HG03108 (cell line): ENCODE data around the gene MCAM.

Experiments used
- ATAC-seq: cut with Tn5 transposase; IDR thresholded peaks from one replicate; pipeline ENCODE4 v1.9.1; 2021; ENCODE audit warnings: moderate library complexity; ENCODE audit not compliant: unreplicated experiment

The MCAM gene

DNA sequence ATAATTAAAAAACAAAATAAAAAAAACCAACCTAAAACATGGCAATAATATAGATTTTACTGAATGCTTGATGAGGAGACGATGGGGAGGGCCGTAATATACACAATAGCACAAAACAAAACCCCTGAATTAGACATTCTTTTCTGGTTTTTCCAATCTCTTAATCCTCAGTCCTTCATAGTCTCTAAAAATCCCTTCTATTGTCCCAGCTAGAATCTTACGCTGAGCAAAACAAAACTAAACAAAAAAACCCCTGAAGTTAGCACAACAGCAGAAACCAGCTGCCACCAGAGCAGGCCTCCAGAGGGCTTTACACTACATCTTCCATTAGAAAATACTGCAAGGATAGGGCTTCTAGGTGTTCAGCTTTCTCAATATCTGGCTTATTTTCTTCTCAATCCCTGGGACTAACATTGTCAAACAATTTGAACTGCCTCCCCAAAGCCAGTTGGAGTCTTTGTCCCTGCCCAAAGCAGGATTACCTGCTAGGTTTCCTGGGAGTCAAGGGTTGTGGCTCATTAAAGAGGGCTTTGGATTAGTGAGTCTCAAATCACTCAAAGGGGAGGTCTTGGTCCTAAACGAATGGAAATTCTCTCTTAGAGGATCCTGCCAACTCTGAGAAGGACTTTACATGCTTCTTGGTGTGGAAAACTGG, 15.3 kb upstream of the MCAM start:
- ATAC-seq, result no peak

DNA sequence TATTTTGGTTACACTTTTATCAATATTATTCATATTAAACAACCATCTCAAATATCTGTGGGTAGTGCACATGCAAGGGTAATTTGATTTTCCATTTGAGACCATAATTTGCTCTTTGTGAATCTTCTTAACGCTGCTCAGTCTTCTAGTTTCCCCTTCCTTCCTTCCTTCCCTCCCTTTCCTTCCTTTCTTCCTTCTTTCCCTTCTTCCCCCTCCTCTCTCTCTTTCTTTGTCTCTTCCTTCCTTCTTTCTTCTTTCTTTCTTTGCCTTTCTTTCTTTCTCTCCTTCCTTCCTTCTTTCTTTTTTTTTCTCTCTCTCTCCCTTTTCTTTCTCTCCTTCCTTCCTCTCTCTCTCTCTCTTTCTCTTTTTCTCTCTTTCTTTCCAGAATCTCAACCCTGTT, 13.3 kb upstream of the MCAM start:
- no peak for ATAC-seq

DNA sequence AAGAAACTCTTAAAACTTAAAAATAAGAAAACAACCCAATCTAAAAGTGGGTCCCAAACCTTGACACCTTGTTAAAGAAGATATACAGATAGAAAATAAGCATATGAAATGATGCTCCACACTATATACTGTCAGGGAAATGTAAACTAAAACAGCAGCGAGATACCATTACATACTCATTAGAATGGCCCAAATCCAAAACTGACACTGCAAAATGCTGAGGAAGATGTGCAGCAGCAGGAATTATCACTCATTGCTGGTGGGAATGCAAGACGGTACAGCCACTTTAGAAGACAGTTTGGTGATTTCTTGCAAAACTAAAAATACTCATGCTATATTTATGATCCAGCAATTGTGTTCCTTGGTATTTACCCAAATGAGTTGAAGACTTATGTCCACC, 12.4 kb upstream of the MCAM start:
- ATAC-seq, result no peak

DNA sequence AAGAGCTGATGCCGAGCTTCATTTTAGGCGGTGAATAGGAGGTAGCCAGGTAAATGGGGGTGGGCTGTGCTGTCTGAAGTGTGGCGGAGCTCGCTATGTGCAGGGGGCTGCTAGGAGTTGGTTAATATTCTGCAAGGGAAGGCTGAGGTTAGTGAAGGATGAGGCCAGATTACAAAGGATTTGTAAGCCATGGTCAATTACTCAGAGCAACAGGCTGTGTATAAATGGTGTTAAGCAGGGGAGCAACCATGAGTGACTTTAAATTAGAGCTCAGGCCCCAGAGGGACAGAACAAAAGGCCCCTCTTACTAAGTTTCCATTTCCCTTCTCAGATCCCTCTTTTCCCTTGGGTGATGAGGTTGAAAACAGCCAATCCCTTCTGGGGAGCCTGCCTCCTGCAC, 7.3 kb upstream of the MCAM start:
- ATAC-seq, result no peak

DNA sequence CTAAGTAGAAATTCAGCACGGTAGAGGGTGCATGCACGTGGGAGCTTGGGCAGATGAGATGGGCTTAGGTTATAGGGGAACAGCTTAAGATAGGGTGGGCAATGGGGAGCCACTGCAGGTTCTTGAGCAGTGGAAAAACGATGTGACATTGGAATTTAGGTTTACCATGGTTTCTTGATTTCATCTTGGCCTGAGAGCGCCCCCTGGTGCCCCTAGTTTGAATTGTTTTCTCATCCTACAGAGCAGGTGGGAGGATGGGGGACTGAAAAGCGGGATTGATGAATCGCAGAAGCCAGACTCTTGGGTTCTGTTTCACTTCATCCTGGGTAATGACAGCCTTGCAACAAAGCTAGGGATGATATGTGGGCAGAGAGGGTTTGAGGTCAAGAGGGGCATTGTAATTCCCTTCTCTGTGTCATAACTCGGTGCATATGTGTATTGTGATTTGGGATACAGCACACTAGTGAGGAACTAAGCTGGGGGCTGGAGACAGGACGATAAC, 6.7 kb upstream of the MCAM start:
- no peak for ATAC-seq

DNA sequence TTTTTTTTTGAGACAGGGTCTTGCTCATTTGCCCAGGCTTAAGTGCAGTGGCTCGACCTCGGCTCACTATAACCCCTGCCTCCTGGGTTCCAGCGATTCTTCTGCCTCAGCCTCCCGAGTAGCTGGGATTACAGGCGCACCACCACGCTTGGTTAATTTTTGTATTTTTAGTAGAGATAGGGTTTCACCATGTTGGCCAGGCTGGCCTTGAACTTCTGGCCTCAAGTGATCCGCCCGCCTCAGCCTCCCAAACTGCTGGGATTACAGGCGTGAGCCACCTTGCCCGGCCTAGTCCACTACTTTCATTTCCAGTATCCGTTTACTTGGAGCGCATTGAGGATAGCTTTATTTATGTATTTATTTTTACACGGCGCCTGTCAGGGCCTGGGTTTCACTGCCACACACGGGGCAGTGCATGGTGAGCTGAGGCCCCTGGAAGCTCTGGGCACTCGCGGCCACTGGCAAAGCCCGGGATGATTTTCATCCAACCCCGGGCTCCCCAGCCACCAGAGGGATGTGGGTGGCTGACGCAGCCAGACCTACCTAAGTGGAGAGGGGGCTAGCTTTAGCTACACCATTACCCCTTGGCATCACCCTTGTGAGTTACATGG, 6.1 kb upstream of the MCAM start:
- no peak for ATAC-seq

DNA sequence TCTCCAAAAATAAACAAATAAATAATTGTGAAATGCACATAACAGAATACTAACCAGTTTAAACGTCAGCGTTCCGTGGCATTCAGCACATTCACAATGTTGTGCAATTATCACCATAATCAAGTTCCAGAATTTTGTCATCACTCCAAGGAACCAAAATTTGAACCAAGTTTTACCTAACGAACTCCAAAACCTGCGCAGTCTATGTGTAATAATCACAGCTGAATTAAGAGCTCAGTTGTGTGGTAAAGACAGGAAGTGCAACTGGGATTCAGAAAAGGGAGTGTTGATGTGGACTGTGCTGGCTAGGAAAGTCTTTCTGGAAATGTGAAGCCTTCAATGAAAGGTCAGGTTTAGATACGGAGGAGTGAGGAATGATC, 5.4 kb upstream of the MCAM start:
- no peak for ATAC-seq

DNA sequence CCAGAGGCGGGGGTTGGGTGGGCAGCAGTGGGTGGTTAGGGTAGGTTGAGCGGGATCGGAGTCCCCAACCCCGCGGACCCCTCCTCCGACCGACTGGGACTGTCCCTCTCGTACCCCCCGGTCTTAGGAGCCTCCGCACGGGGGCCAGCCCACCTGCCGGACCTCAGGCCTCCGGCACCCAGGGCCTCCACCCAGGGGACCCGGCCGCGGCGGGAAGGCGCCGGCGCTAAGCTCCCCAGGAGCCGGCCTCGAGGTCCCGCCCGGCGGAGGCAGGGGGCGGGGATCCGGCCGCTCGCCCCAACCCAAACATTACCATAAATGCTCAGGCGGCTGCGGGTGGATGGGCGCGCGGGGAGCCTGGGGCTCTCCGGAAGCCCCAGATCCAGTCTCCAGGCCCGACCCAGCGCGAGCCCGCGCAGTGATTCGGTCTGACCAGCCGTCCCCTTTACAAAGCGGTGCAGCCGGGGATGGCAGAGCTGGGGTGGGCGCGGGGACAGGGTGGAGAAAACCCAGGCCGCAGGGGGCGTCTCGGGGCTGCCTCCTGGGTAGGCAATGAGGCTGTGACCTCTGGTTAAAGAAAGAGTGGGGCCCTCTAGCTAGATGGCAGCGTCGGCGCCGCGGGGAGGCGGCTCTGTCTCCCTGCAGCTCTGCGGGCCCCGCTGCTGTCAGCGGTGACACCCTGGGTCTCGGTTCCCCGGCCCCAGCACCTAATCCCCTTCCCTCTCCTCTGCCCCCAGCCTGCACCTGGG, 4.0 kb upstream of the MCAM start:
- ATAC-seq, result peak; percentile 31

DNA sequence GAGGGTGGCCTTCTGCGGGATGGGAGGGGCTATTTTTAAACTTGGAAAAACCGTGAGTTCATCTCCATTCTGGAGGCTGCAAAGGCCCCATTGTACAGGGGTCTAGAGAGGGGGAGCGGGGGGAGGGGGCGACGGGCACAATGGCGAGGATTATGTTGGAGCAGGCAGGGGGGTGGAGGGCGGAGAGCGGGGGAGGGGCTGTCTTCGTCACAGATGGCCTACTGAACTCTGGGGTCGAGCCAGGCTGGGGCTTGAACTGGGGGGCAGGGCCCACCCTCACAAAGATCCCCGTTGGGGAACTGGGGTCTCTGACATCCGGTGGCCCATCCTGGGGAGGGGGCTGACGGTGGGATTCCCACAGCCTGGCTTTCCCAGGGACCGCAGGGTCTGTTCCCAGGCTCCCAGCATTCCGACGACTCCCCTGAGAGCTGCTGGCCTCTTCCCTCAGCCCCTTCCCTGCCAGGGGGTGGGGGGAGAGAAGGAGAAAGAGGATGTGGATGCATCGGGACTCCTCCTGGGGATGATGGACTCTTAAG, 3.4 kb upstream of the MCAM start:
- no peak for ATAC-seq

DNA sequence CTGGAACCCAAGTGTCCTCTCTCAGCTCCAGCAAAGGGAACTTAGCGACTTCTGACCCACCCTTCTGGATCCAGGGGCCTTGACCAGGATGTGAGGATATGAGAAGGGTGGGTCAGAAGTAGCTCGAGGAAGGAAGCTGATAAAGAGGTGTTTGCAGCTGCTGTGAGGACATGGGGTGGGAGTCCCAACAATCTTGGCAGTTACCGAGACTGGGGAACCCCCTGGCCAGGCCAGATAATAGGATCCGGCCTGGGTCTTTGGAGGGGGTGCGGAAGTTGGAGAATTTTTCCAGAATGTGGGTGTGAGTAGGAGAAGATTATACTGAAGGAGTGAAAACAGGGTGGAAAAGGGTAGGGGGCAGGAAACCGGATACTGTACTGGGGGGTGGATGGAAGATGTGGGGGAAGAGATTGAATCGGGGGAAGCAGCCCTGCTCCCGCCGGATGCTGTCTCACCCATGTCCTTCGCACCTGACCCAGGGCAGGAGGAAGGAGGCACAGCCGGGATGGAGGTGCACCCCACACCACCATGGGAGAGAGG, 2.8 kb upstream of the MCAM start:
- ATAC-seq, result no peak

DNA sequence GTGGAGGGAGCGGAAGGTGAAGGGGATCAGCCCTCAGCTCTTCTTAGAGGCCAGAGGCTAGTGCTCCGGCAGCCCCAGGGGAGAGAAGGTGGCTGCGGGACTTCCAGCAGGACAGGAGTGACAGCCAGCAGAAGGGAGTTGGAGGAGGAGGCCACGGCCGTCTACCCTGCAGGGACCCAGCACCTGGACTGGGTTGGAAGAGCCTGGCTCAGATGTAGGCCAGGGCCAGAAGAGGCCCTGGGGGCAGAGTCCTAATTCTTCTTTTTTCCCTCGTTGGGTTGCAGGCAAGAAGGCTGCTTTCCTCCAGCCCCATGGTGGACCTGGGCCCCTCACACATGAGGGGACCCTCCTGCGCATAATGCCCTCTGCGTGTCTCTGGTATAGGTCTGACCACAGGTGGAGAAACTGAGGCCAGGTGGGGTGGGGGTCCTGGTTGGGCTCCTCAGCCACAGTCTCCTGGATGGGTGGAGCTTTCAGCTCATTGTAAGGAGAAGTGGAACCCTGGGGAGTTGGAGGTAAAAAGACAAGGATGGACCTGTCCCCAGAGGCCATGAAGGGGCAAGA, 2.3 kb upstream of the MCAM start:
- no peak for ATAC-seq

DNA sequence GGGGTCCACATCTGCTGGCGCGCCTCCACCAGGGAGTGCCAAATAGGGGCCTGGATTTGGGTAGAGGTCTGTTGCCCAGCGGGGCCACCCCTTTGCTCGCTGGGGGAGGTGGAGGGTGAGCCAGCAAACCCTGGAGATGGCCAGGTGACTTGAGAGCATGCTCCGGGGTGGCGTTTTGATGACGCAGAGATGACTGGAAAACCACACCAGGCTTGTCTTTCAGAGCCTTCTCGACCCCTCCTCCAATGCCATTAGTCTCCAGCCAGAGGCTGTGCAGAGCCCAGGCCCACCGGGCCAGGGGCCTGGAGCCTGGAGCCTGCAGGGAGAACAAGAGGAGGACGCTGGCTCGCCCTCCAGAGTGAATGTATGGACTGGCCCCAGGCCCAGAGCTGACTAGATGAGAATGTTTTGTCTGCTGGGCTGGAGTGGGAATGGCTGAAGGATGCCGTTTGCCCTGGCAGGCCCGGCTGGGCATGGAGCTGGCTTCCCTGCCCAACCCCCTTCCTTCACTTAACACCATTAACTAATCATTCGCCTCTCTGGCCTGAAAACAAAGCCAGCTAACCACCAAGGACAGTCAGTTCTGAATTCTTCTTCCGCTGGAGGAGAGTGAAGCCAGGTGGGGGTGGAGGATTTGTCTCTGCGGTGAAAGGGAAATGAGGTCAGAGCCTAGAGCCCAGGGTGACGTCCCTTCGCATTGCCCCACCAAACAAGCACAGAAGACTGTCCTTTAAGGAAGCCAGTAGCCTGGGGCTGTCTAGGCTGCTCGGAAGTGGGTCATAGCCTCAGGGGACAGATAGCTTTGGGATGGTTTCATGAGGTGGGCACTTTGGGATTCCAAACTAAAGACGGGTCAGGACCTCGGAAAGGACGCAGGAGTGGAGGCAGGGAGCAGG, 1.6 kb upstream of the MCAM start:
- ATAC-seq, result no peak

DNA sequence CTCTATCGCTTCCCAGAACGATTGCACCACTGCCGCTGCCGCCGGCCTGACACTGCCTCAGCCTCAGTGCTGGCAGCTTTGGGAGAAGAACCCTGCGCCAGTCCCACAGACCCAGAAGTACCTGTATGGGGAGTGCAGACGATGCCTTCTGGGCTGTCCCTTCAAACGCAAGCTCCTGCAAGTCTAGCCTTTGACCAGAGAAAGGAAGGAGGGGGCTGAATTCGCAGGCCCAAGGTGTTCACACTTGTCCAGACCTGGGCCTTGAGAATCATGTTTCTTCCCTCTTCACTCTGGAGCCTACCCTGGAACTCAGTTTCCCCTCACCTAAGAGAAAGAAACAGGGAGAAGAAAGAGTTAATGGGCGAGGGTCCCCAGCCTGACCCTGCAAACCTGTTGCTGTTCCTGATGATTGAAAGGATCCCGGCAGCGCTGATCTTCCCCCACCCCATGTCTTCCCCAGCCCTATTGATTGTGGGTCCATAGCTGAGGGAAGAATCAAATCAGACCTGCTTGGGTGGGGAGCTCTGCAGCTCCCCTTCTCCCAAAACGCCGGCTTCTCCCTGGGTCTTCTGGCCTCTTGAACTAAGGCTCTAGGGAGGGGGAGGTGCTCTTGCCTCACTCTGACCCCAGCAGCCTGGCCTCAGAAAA, 786 bp upstream of the MCAM start:
- ATAC-seq, result no peak

DNA sequence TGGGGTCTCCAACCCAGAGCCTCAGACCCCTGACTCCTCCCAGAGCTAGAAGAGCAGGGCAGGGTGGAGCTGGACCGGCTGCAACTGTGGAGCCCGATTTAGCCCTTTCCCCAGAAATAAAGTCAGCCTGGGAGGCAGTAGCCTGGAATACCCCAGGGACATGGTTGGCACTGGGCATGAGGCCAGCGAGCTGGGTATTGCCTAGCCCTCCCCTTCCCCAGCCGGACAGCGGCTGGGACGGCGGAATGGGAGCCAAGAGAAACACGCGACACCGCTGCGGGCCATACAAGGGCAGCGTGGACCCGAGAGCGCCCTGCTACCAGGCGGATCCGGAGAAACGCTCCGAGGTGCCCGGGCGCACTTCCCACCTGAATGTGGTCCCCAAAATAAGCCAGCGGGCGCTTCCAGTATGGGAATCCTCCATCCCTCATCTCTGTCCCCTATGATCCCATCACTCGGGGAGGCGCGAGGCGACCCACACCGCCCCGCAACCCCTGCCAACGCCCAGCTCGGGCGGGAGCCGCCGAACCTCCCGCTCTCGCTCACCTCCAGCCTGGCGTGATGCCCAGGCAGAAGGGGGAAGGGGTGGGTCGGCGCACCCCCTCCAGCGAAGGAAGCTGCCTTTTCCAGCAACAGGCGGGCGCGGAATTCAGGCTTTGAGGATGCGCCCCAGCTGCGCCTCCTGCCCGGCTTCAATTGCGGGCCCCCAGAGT, 758 bp downstream of the MCAM start:
- ATAC-seq, result no peak

DNA sequence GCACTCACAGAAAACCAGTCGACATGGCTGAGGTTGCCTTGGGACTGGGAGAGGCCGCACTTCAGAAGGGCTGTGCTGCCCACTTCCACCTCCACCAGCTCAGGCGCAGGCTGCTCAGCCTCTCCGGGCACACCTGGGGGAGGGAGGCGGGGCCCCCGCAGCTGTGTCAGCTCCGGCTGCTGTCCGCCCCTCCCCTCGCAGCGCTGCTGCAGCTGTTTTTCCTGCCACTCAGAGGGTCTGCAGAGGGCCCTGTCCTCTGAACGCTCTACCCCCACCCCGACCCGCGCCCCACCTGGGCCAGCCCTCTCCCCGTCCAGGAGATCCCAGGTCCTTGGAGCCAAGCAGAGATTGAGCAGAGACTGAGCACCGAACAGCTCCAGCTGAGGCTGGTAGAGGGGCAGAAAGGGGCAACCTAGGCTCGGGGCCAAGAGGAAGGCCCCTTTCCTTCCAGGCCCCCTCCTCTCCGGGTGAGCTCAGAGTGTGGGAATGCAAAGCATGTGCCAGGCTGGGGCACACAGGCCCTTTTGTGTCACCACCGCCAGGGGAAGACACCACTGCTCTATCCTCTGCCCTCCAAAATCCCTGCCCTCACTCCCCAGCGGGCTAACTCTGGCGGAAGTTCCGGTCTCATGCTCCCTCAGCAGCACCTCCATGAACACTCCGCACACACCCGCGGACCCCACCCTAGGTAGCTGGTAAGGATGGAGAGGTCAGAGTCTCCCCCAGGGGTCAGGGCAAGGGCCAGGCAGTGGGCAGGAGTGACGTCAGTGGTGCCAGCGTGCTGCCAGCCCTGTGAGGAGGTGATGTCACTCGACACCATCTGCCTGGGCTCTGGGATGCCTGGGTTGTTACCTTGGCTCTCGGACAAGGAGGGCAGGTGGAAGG, 1.6 kb downstream of the MCAM start:
- ATAC-seq, result no peak

DNA sequence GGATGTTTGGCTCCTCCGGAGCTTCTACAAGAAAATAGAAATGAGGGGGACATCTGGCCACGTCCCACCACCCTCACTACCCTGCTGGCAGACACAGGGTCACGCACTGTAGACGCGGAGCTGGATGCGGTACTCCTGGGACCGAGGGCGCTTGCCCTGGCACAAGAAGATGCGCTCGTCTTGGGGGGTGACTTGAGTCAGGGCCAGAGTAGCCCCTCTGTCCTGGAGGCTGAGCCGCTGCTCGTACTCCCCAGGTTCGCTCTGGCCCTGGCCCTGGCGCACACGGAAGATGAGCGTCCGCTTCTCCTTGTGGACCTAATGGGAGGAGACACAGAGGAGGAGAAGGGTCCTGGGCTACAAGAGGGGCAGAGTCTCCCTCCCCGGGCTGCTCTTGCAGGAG, 2.2 kb downstream of the MCAM start:
- no peak for ATAC-seq

DNA sequence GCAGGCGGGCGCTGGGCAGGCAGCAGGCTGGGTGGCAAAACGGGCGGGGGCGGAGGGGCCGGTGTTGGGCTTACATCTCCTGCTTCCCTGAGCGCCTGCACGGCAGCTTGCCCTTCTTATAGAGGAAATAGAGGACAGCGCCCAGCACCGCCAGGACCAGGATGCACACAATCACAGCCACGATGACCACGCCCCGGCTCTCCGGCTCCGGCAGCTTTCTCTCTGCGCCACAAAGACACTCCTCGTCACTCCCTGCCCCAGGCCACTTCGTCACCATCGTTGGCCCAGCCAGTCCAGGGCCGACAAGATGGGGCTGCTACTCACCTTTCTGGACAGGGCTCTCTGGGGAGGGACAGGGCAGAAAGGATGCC, 6.3 kb downstream of the MCAM start:
- no peak for ATAC-seq

DNA sequence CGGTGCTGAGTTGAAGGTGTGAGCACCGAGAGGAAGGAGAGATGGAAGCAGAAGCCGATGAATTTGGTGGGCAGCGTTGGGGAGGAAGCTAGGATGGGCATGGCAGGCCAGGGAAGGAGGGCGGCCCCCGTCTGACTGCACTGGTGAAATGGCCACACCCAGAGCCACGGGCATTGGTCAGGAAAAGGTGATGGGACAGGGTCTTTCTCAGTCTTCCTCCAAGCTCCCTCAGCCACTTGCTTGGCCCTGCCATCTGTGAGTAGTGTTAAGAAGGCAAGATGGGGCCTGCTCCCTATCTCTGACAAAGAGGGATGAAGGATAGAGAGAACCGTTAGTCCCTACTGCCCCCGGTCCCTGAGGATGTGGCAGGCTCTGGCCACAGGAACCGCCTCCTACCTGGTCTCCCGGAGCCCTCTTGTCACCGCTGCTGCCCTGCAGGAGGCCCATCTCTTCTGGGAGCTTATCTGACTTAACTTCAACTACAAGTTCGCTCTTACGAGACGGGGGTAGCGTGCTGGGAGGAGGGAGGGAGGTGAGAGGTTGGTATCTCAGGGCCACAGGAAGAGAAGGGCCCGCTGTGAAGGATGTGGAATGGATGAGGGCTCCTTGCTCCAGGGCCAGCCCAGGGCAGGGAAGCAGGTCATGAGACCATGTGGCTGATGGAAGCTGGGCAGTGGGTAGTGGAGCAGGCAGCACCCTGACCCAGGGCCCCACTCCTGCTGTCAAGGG, 6.8 kb downstream of the MCAM start:
- no peak for ATAC-seq
